Panc1 (cell line): ENCODE measurements around the gene CLDN15.

Source experiments
- POLR2AphosphoS5 ChIP-seq: IDR thresholded peaks from 2 replicates; pipeline ENCODE4 v1.6.1; 2012; ENCODE audit warnings: mild to moderate bottlenecking, low read depth, low read length, moderate library complexity
- TCF7L2 ChIP-seq: IDR thresholded peaks from 2 replicates; pipeline ENCODE4 v1.6.1; 2011; ENCODE audit warnings: mild to moderate bottlenecking, low read depth, low read length, inconsistent platforms
- TF ChIP-seq, protein P1 (sequence below): fragments of 450-650 bp; IDR thresholded peaks from 2 replicates; pipeline ENCODE4 v1.5.1; 2017; ENCODE audit warnings: mild to moderate bottlenecking
- TF ChIP-seq, protein P2 (sequence below), 2 experiments: IDR thresholded peaks; 2 replicates each; pipeline ENCODE4 v1.6.1; 2011 to 2012; ENCODE audit warnings: low read depth in 2 of 2, control low read depth in 1 of 2, low read length in 1 of 2, mild to moderate bottlenecking in 1 of 2, moderate library complexity in 1 of 2; ENCODE audit not compliant: insufficient read depth in 1 of 2

DNA sequence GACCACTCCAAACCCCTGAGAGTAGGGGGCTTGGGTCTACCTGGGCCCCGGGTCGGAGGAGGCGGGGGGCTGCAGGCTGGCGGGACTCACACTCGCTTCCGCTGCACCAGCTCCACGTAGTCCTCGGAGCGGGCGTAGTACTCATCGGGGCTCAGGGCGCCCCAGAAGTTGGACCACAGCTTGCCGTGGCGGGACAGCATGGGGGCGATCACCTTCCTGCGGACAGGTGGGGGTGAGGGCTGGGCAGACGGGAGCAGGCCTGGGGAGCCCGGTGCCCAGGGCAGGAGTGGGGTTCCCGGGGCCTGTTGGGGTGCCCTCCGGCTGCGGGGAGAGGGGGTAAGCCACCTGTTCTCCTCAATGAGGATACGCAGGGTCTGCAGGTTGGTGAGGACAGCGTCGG, 26.1 kb downstream of the CLDN15 start:
- TF ChIP-seq, protein P1, sequence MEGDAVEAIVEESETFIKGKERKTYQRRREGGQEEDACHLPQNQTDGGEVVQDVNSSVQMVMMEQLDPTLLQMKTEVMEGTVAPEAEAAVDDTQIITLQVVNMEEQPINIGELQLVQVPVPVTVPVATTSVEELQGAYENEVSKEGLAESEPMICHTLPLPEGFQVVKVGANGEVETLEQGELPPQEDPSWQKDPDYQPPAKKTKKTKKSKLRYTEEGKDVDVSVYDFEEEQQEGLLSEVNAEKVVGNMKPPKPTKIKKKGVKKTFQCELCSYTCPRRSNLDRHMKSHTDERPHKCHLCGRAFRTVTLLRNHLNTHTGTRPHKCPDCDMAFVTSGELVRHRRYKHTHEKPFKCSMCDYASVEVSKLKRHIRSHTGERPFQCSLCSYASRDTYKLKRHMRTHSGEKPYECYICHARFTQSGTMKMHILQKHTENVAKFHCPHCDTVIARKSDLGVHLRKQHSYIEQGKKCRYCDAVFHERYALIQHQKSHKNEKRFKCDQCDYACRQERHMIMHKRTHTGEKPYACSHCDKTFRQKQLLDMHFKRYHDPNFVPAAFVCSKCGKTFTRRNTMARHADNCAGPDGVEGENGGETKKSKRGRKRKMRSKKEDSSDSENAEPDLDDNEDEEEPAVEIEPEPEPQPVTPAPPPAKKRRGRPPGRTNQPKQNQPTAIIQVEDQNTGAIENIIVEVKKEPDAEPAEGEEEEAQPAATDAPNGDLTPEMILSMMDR: no peak
- TF ChIP-seq POLR2AphosphoS5 (no peak), TCF7L2 (no peak)
- TF ChIP-seq, protein P2, sequence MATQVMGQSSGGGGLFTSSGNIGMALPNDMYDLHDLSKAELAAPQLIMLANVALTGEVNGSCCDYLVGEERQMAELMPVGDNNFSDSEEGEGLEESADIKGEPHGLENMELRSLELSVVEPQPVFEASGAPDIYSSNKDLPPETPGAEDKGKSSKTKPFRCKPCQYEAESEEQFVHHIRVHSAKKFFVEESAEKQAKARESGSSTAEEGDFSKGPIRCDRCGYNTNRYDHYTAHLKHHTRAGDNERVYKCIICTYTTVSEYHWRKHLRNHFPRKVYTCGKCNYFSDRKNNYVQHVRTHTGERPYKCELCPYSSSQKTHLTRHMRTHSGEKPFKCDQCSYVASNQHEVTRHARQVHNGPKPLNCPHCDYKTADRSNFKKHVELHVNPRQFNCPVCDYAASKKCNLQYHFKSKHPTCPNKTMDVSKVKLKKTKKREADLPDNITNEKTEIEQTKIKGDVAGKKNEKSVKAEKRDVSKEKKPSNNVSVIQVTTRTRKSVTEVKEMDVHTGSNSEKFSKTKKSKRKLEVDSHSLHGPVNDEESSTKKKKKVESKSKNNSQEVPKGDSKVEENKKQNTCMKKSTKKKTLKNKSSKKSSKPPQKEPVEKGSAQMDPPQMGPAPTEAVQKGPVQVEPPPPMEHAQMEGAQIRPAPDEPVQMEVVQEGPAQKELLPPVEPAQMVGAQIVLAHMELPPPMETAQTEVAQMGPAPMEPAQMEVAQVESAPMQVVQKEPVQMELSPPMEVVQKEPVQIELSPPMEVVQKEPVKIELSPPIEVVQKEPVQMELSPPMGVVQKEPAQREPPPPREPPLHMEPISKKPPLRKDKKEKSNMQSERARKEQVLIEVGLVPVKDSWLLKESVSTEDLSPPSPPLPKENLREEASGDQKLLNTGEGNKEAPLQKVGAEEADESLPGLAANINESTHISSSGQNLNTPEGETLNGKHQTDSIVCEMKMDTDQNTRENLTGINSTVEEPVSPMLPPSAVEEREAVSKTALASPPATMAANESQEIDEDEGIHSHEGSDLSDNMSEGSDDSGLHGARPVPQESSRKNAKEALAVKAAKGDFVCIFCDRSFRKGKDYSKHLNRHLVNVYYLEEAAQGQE (IDR thresholded peaks at IDR 0.05; ENCODE audit: insufficient read depth in 1 of 2, low read depth in 2 of 2, low read length in 1 of 2): no peak
